H1 (cell line): ENCODE data around the gene CDNF. TPM values are rescaled to one million over a fixed set of nuclear protein-coding genes. Genes with fewer than 3 reads are reported as not detected.

Experiments
- CTCF ChIA-PET: fragments of 300-600 bp; sonication (Branson Sonifier 250); formaldehyde crosslinking; loops from one replicate; lab custom pipeline; 2021; ENCODE audit not compliant: partially characterized antibody; lab: Charles Lee
- POLR2A ChIA-PET: fragments of 300-600 bp; sonication (Branson Sonifier 250); formaldehyde crosslinking; loops from one replicate; lab custom pipeline; 2021; ENCODE audit warnings: inconsistent platforms; ENCODE audit not compliant: partially characterized antibody; lab: Charles Lee
- DNase-seq, 2 experiments: peaks; one replicate each; pipeline versions ENCODE4 v3.0.0 to v3.0.0-alpha.2; 2010 to 2022; ENCODE audit warnings: low spot score in 2 of 2, low read depth in 1 of 2, mixed read lengths in 1 of 2
- FAIRE-seq: peaks from 2 replicates; lab custom pipeline; 2011; peaks lifted over from hg19 to GRCh38; lab: Jason Lieb, UNC
- H2AFZ ChIP-seq: 2 replicates; pipeline ENCODE4 v1.8.1; 2012; ENCODE audit warnings: low read length, inconsistent platforms
- H2AK5ac ChIP-seq: 2 replicates; pipeline ENCODE4 v1.6.1; 2013; ENCODE audit warnings: low read depth, low read length
- H2BK120ac ChIP-seq: replicated peaks from 2 replicates; pipeline ENCODE3; 2013; ENCODE audit warnings: low read depth, low read length, inconsistent platforms
- H2BK12ac ChIP-seq: 2 replicates; pipeline ENCODE4 v1.6.1; 2013; ENCODE audit warnings: low read depth, low read length
- H2BK15ac ChIP-seq: 2 replicates; pipeline ENCODE4 v1.6.1; 2013; ENCODE audit warnings: low read length
- H2BK20ac ChIP-seq: 2 replicates; pipeline ENCODE4 v1.6.1; 2013; ENCODE audit warnings: low read length
- H2BK5ac ChIP-seq: 2 replicates; pipeline ENCODE4 v1.6.1; 2013; ENCODE audit warnings: low read depth, low read length
- H3K14ac ChIP-seq: 2 replicates; pipeline ENCODE4 v1.6.1; 2013; ENCODE audit warnings: inconsistent platforms; ENCODE audit not compliant: insufficient read length
- H3K18ac ChIP-seq: 2 replicates; pipeline ENCODE4 v1.6.1; 2013; ENCODE audit warnings: low read length; ENCODE audit errors: extremely low read depth
- H3K23ac ChIP-seq: 2 replicates; pipeline ENCODE4 v1.6.1; 2013; ENCODE audit warnings: inconsistent platforms; ENCODE audit not compliant: insufficient read length
- H3K23me2 ChIP-seq: 2 replicates; pipeline ENCODE4 v1.6.1; 2013; ENCODE audit warnings: low read depth, low read length
- H3K27ac ChIP-seq: 2 replicates; pipeline ENCODE4 v1.6.1; 2011; ENCODE audit warnings: low read depth, low read length, inconsistent platforms
- H3K27me3 ChIP-seq, 4 experiments: replicated peaks in 1 of 4; 1 replicate in 1 of 4; 2 replicates in 3 of 4; pipeline versions ENCODE4 v1.6.1 to v1.8.1; 2011 to 2013; ENCODE audit warnings: low read length in 3 of 4, mild to moderate bottlenecking in 3 of 4, inconsistent platforms in 2 of 4, mixed read lengths in 2 of 4, moderate library complexity in 1 of 4; ENCODE audit not compliant: control insufficient read depth in 3 of 4, insufficient read depth in 3 of 4; ENCODE audit errors: extremely low read depth in 1 of 4
- H3K36me3 ChIP-seq, 4 experiments: 2 replicates each; pipeline versions ENCODE4 v1.6.1 to v1.8.1; 2011 to 2013; ENCODE audit warnings: mild to moderate bottlenecking in 4 of 4, low read length in 3 of 4, moderate library complexity in 2 of 4, control low read depth in 1 of 4, inconsistent platforms in 1 of 4; ENCODE audit not compliant: insufficient read depth in 4 of 4, control insufficient read depth in 2 of 4
- H3K4ac ChIP-seq: replicated peaks from 2 replicates; pipeline ENCODE3; 2013; ENCODE audit warnings: low read length, low read depth, mixed read lengths, inconsistent platforms; ENCODE audit not compliant: insufficient read length
- H3K4me1 ChIP-seq, 4 experiments: replicated peaks in 1 of 4; 1 replicate in 1 of 4; 2 replicates in 3 of 4; pipeline versions ENCODE4 v1.6.1 to v1.8.1; 2011 to 2013; ENCODE audit warnings: low read length in 3 of 4, inconsistent platforms in 2 of 4, mixed read lengths in 1 of 4; ENCODE audit not compliant: insufficient read depth in 4 of 4, control insufficient read depth in 3 of 4
- H3K4me2 ChIP-seq, 2 experiments: 2 replicates each; pipeline versions ENCODE4 v1.6.1 to v1.8.1; 2011 to 2013; ENCODE audit warnings: low read depth in 2 of 2, low read length in 2 of 2, control low read depth in 1 of 2, inconsistent platforms in 1 of 2, mild to moderate bottlenecking in 1 of 2; ENCODE audit not compliant: insufficient read depth in 1 of 2
- H3K4me3 ChIP-seq, 4 experiments: fragments of 200-600, 300-600 bp in 1 of 4; sonication (generic), shearing (Covaris generic), sonication (Bioruptor Twin) in 1 of 4; 2 replicates each; pipeline versions ENCODE4 v1.5.1 to v1.8.1; 2011 to 2016; ENCODE audit warnings: low read length in 4 of 4, low read depth in 3 of 4, control low read depth in 2 of 4, inconsistent platforms in 2 of 4, mild to moderate bottlenecking in 2 of 4, mixed read lengths in 1 of 4, moderate library complexity in 1 of 4; ENCODE audit not compliant: insufficient read depth in 2 of 4; ENCODE audit errors: extremely low read depth in 1 of 4
- H3K56ac ChIP-seq: replicated peaks from 2 replicates; pipeline ENCODE3; 2013; ENCODE audit warnings: low read depth, mild to moderate bottlenecking, mixed read lengths, low read length, inconsistent platforms; ENCODE audit not compliant: insufficient read length
- H3K79me1 ChIP-seq: 2 replicates; pipeline ENCODE4 v1.6.1; 2013; ENCODE audit warnings: low read depth, low read length, control low read depth
- H3K79me2 ChIP-seq, 2 experiments: 2 replicates each; pipeline versions ENCODE4 v1.6.1 to v1.8.1; 2012 to 2013; ENCODE audit warnings: low read length in 2 of 2, mild to moderate bottlenecking in 2 of 2, inconsistent platforms in 1 of 2; ENCODE audit not compliant: insufficient read depth in 2 of 2, control insufficient read depth in 1 of 2
- H3K9ac ChIP-seq, 4 experiments: replicated peaks in 1 of 4; 1 replicate in 1 of 4; 2 replicates in 3 of 4; pipeline versions ENCODE4 v1.6.1 to v1.8.1; 2011 to 2013; ENCODE audit warnings: low read depth in 3 of 4, low read length in 3 of 4, control low read depth in 2 of 4, mild to moderate bottlenecking in 2 of 4, moderate library complexity in 2 of 4, inconsistent platforms in 1 of 4; ENCODE audit errors: extremely low read depth in 1 of 4
- H3K9me3 ChIP-seq, 2 experiments: 2 replicates each; pipeline versions ENCODE4 v1.6.1 to v1.8.1; 2012 to 2013; ENCODE audit warnings: mild to moderate bottlenecking in 2 of 2, moderate library complexity in 2 of 2, control low read depth in 1 of 2, inconsistent platforms in 1 of 2, low read depth in 1 of 2, low read length in 1 of 2, mixed read lengths in 1 of 2; ENCODE audit not compliant: insufficient read depth in 2 of 2
- H4K20me1 ChIP-seq, 2 experiments: replicated peaks in 1 of 2; 2 replicates each; pipeline versions ENCODE3 to v1.8.1; 2011 to 2013; ENCODE audit warnings: inconsistent platforms in 2 of 2, low read length in 2 of 2, mild to moderate bottlenecking in 1 of 2; ENCODE audit not compliant: insufficient read depth in 2 of 2, control insufficient read depth in 1 of 2
- H4K5ac ChIP-seq: 2 replicates; pipeline ENCODE4 v1.6.1; 2013; ENCODE audit warnings: low read length, low read depth, mixed read lengths, inconsistent platforms; ENCODE audit not compliant: insufficient read length
- H4K8ac ChIP-seq: 2 replicates; pipeline ENCODE4 v1.8.0; 2013; ENCODE audit warnings: mild to moderate bottlenecking, moderate library complexity, low read length, inconsistent platforms; ENCODE audit not compliant: insufficient read depth; ENCODE audit errors: extremely low read depth
- H4K91ac ChIP-seq: replicated peaks from 2 replicates; pipeline ENCODE3; 2013; ENCODE audit warnings: low read length, mixed read lengths, inconsistent platforms; ENCODE audit not compliant: insufficient read length
- CBX5 ChIP-seq: fragments of 300-800, 300-1000 bp; sonication (generic); IDR thresholded peaks from 2 replicates; pipeline ENCODE4 v1.7.1; 2016; ENCODE audit warnings: antibody characterized with exemption, low read length, low read depth
- FOSL1 ChIP-seq: IDR thresholded peaks from 2 replicates; pipeline ENCODE4 v1.6.1; 2011; ENCODE audit warnings: mild to moderate bottlenecking, low read depth, low read length, moderate library complexity; ENCODE audit not compliant: insufficient read depth
- KDM4A ChIP-seq: IDR thresholded peaks from one replicate; pipeline ENCODE4 v1.7.1; 2012; ENCODE audit warnings: low read depth, mild to moderate bottlenecking, moderate library complexity, low read length, inconsistent platforms; ENCODE audit not compliant: severe bottlenecking
- RBBP5 ChIP-seq: IDR thresholded peaks from 2 replicates; pipeline ENCODE4 v1.7.1; 2012; ENCODE audit warnings: low read depth, mild to moderate bottlenecking, inconsistent platforms, low read length, moderate library complexity, borderline replicate concordance
- RXRA ChIP-seq: IDR thresholded peaks from 2 replicates; pipeline ENCODE4 v1.6.1; 2011; ENCODE audit warnings: low read depth, mild to moderate bottlenecking, low read length, moderate library complexity; ENCODE audit not compliant: insufficient read depth
- SUZ12 ChIP-seq: fragments of 200-600 bp; sonication (generic); IDR thresholded peaks from 2 replicates; pipeline ENCODE4 v1.6.1; 2012; ENCODE audit warnings: mild to moderate bottlenecking, inconsistent platforms, low read length, moderate library complexity, mixed read lengths
- TAF1 ChIP-seq: IDR thresholded peaks from 2 replicates; pipeline ENCODE4 v1.6.1; 2011; ENCODE audit warnings: mild to moderate bottlenecking, low read depth, low read length
- TEAD4 ChIP-seq: IDR thresholded peaks from 2 replicates; pipeline ENCODE4 v1.6.1; 2012; ENCODE audit warnings: low read depth, low read length, inconsistent platforms, mixed read lengths
- WGBS, 2 experiments: shearing (Covaris generic) in 1 of 2; methylation state at CpG; one replicate each; pipeline versions ENCODE4 v1.1.6 to v1.1.7; 2013 to 2015; ENCODE audit warnings: low lambda C conversion rate in 2 of 2, mixed read lengths in 2 of 2, inconsistent platforms in 1 of 2, low coverage in 1 of 2, missing lambda C conversion rate in 1 of 2; ENCODE audit not compliant: insufficient replicate concordance in 2 of 2, insufficient coverage in 1 of 2, insufficient read length in 1 of 2; ENCODE audit errors: extremely low coverage in 1 of 2, missing lambda C conversion rate in 1 of 2; 5-methylcytosine and 5-hydroxymethylcytosine counted together
- polyA plus RNA-seq, 7 experiments: library from polyadenylated mRNA; depleted of rRNA in 3 of 7; stranded (reverse) in 5 of 7; unstranded in 2 of 7; fragments of >200 nt in 5 of 7; fragments of 200-250 nt in 2 of 7; gene quantifications; 1 replicate in 5 of 7; 2 replicates in 1 of 7; 4 replicates in 1 of 7; pipeline versions ENCODE4 v1.2.1 to v1.2.3, GENCODE V29; 2011 to 2013; ENCODE audit warnings: missing spikeins in 2 of 7, mixed read lengths in 2 of 7
- total RNA-seq: library from RNA; stranded (reverse); fragmentation: NEBNext Ultra II Directional; extraction: Animal tissue kit (Norgen Biotek cat#: 25700); gene quantifications from 2 replicates; pipeline ENCODE4 v1.2.1, GENCODE V29; 2021
- TF ChIP-seq, protein P1 (sequence below): IDR thresholded peaks from 2 replicates; pipeline ENCODE4 v1.6.1; 2011; ENCODE audit warnings: low read depth, mild to moderate bottlenecking, low read length; ENCODE audit not compliant: insufficient read depth
- TF ChIP-seq, protein P2 (sequence below), 3 experiments: IDR thresholded peaks; 1 replicate in 2 of 3; 2 replicates in 1 of 3; pipeline versions ENCODE4 v1.5.1 to v1.6.1; 2011; ENCODE audit warnings: low read length in 3 of 3, mild to moderate bottlenecking in 3 of 3, inconsistent platforms in 2 of 3, low read depth in 1 of 3, moderate library complexity in 1 of 3; ENCODE audit not compliant: insufficient read depth in 1 of 3; ENCODE audit errors: control extremely low read depth in 1 of 3

Gene CDNF
- total and polyA plus RNA-seq, 2 of the 8 experiments (the other 6 are each of a cell fraction or from before 2014, with no cell fraction given), result 0.32 to 0.67 TPM

GRCh38 chr10:14876764-14877163 lies 38.9 kb upstream of the CDNF start:
- CTCF ChIA-PET, result interaction anchor here (2.1 to 3.3 kb wide), 2 partner anchors 13 to 340 kb away, joined by 6 to 19 read pairs; no protein-coding TSS in a partner anchor
- FAIRE-seq, result no peak
- TF ChIP-seq FOSL1 (no peak), TAF1 (no peak), RXRA (no peak), CBX5 (no peak), RBBP5 (no peak), SUZ12 (no peak), TEAD4 (no peak), KDM4A (no peak)
- TF ChIP-seq, protein P1, sequence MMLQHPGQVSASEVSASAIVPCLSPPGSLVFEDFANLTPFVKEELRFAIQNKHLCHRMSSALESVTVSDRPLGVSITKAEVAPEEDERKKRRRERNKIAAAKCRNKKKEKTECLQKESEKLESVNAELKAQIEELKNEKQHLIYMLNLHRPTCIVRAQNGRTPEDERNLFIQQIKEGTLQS, result no peak
- TF ChIP-seq, protein P2, sequence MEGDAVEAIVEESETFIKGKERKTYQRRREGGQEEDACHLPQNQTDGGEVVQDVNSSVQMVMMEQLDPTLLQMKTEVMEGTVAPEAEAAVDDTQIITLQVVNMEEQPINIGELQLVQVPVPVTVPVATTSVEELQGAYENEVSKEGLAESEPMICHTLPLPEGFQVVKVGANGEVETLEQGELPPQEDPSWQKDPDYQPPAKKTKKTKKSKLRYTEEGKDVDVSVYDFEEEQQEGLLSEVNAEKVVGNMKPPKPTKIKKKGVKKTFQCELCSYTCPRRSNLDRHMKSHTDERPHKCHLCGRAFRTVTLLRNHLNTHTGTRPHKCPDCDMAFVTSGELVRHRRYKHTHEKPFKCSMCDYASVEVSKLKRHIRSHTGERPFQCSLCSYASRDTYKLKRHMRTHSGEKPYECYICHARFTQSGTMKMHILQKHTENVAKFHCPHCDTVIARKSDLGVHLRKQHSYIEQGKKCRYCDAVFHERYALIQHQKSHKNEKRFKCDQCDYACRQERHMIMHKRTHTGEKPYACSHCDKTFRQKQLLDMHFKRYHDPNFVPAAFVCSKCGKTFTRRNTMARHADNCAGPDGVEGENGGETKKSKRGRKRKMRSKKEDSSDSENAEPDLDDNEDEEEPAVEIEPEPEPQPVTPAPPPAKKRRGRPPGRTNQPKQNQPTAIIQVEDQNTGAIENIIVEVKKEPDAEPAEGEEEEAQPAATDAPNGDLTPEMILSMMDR (IDR thresholded peaks at IDR 0.05; ENCODE audit: control extremely low read depth in 1 of 3, insufficient read depth in 1 of 3, low read depth in 1 of 3, low read length in 3 of 3), result no peak

More at GRCh38 chr10:14876764-14877163, 38.9 kb upstream of the CDNF start:
- Histone ChIP-seq H2BK12ac (peak overlapping the region; percentile 51; the same call in 1 of the 2 replicates), H3K79me2 (peaks cover 9 to 35% of the 10 kb centered on the region in 2 experiments), H2BK5ac (no peak overlapping the region), H4K91ac (no peak overlapping the region), H3K27ac (no peak overlapping the region), H3K79me1 (no peaks in the 10 kb centered on the region; the same call in 1 of the 2 replicates), H3K23me2 (peaks cover 7% of the 10 kb centered on the region), H2AK5ac (no peak overlapping the region), H2BK15ac (no peak overlapping the region), H4K5ac (no peak overlapping the region), H3K4ac (no peak overlapping the region), H3K4me1 (peaks cover 3 to 11% (median 7%) of the 10 kb centered on the region in 4 experiments; a peak in 6 of 7 replicates), H3K4me2 (peak overlapping the region; percentile 68 to 76; a peak in 2 of 4 replicates), H2AFZ (no peak overlapping the region), H3K36me3 (peaks cover 0 to 3% (median under 1%) of the 10 kb centered on the region in 4 experiments; a peak in 2 of 8 replicates), H4K8ac (no peak overlapping the region), H3K9ac (no peak overlapping the region), H2BK120ac (no peak overlapping the region), H3K23ac (no peak overlapping the region), H3K14ac (no peak overlapping the region), H3K27me3 (no peaks in the 10 kb centered on the region), H4K20me1 (peaks cover 5 to 11% of the 10 kb centered on the region in 2 experiments), H3K56ac (no peak overlapping the region), H3K9me3 (no peaks in the 10 kb centered on the region), H2BK20ac (no peak overlapping the region), H3K18ac (no peak overlapping the region), H3K4me3 (peak overlapping the region in 1 of 4 experiments; percentile 89; a peak in 2 of 8 replicates)
- POLR2A ChIA-PET, result interaction anchor here (0.8 to 2.3 kb wide), 3 partner anchors 28 to 39 kb away, joined by 3 to 32 read pairs (median 8); partner anchors contain the start of genes CDNF, HSPA14 and MSANTD7
- WGBS, 2 experiments, result 85% methylated on average over 9 of the region's 9 CpGs; no CpG with 5 or more reads in 1 of the 2 experiments
- DNase-seq, result no peak
